H9 (cell line): ENCODE results near the gene USH2A. TPM values are rescaled to one million over a fixed set of nuclear protein-coding genes. Genes with fewer than 3 reads are reported as not detected.

ENCODE experiments used
- DNase-seq: peaks from one replicate; pipeline ENCODE4 v3.0.0-alpha.2; 2017
- H2AFZ ChIP-seq: one replicate; pipeline ENCODE4 v1.6.1; 2013; ENCODE audit warnings: mild to moderate bottlenecking, low read length, control low read depth, moderate library complexity
- H2AK5ac ChIP-seq: 2 replicates; pipeline ENCODE4 v1.6.1; 2013; ENCODE audit warnings: low read length, control low read depth, mixed read lengths; ENCODE audit not compliant: insufficient read length
- H2BK120ac ChIP-seq: one replicate; pipeline ENCODE4 v1.6.1; 2013; ENCODE audit warnings: low read depth, mild to moderate bottlenecking, low read length, control low read depth, inconsistent platforms; ENCODE audit not compliant: poor library complexity, severe bottlenecking
- H2BK12ac ChIP-seq: 2 replicates; pipeline ENCODE4 v1.6.1; 2013; ENCODE audit warnings: low read length, control low read depth, mixed read lengths, low read depth; ENCODE audit not compliant: insufficient read length
- H2BK15ac ChIP-seq: 2 replicates; pipeline ENCODE4 v1.6.1; 2013; ENCODE audit warnings: low read depth, low read length, control low read depth
- H2BK20ac ChIP-seq: one replicate; pipeline ENCODE4 v1.6.1; 2013; ENCODE audit warnings: low read depth, mild to moderate bottlenecking, low read length, control low read depth, inconsistent platforms; ENCODE audit not compliant: poor library complexity, severe bottlenecking
- H2BK5ac ChIP-seq: 2 replicates; pipeline ENCODE4 v1.6.1; 2013; ENCODE audit warnings: low read length, control low read depth, mixed read lengths; ENCODE audit not compliant: insufficient read length
- H3K14ac ChIP-seq: 2 replicates; pipeline ENCODE4 v1.6.1; 2013; ENCODE audit warnings: low read length, control low read depth; ENCODE audit not compliant: insufficient read depth
- H3K18ac ChIP-seq: 2 replicates; pipeline ENCODE4 v1.6.1; 2013; ENCODE audit warnings: low read depth, mild to moderate bottlenecking, mixed read lengths, low read length, control low read depth; ENCODE audit not compliant: insufficient read length
- H3K23ac ChIP-seq: 2 replicates; pipeline ENCODE4 v1.6.1; 2013; ENCODE audit warnings: low read length, control low read depth, mixed read lengths, low read depth; ENCODE audit not compliant: insufficient read length
- H3K23me2 ChIP-seq: 2 replicates; pipeline ENCODE4 v1.6.1; 2013; ENCODE audit warnings: low read depth, mild to moderate bottlenecking, mixed read lengths, low read length, control low read depth; ENCODE audit not compliant: insufficient read length, poor library complexity, severe bottlenecking
- H3K27ac ChIP-seq: 2 replicates; pipeline ENCODE4 v1.5.1; 2013; ENCODE audit warnings: low read length, control low read depth, mixed read lengths, low read depth; ENCODE audit not compliant: insufficient read length
- H3K27me3 ChIP-seq: 2 replicates; pipeline ENCODE4 v1.6.1; 2013; ENCODE audit warnings: low read length, control low read depth, inconsistent platforms; ENCODE audit not compliant: insufficient read depth
- H3K4ac ChIP-seq: 2 replicates; pipeline ENCODE4 v1.6.1; 2013; ENCODE audit warnings: low read depth, mild to moderate bottlenecking, control low read depth, inconsistent platforms, low read length, moderate library complexity
- H3K4me1 ChIP-seq: 2 replicates; pipeline ENCODE4 v1.6.1; 2013; ENCODE audit warnings: low read length, control low read depth, inconsistent platforms; ENCODE audit not compliant: insufficient read depth
- H3K4me2 ChIP-seq: 2 replicates; pipeline ENCODE4 v1.6.1; 2013; ENCODE audit warnings: low read length, control low read depth, mixed read lengths; ENCODE audit not compliant: insufficient read length, insufficient read depth
- H3K56ac ChIP-seq: 2 replicates; pipeline ENCODE4 v1.6.1; 2013; ENCODE audit warnings: low read depth, mild to moderate bottlenecking, mixed read lengths, low read length, control low read depth; ENCODE audit not compliant: insufficient read length
- H3K79me1 ChIP-seq: 2 replicates; pipeline ENCODE4 v1.6.1; 2013; ENCODE audit warnings: low read depth, mild to moderate bottlenecking, moderate library complexity, low read length, control low read depth, inconsistent platforms; ENCODE audit not compliant: insufficient read depth, poor library complexity, severe bottlenecking
- H3K79me2 ChIP-seq: 2 replicates; pipeline ENCODE4 v1.6.1; 2013; ENCODE audit warnings: low read length, control low read depth, inconsistent platforms; ENCODE audit not compliant: insufficient read depth
- H3K9ac ChIP-seq: 2 replicates; pipeline ENCODE4 v1.6.1; 2013; ENCODE audit warnings: low read length, control low read depth, mixed read lengths; ENCODE audit not compliant: insufficient read length; ENCODE audit errors: extremely low read depth
- H3K9me3 ChIP-seq: one replicate; pipeline ENCODE4 v1.6.1; 2013; ENCODE audit warnings: low read depth, low read length, inconsistent platforms; ENCODE audit not compliant: control insufficient read depth
- H3T11ph ChIP-seq: one replicate; pipeline ENCODE4 v1.6.1; 2013; ENCODE audit warnings: mild to moderate bottlenecking, low read length, control low read depth, inconsistent platforms
- H4K20me1 ChIP-seq: one replicate; pipeline ENCODE4 v1.6.1; 2013; ENCODE audit not compliant: control insufficient read depth, insufficient read length, insufficient read depth
- H4K5ac ChIP-seq: 2 replicates; pipeline ENCODE4 v1.6.1; 2013; ENCODE audit warnings: low read depth, mild to moderate bottlenecking, mixed read lengths, low read length, control low read depth; ENCODE audit not compliant: insufficient read length
- H4K8ac ChIP-seq: replicated peaks from 2 replicates; pipeline ENCODE4 v1.6.1; 2013; ENCODE audit warnings: low read length, control low read depth, mixed read lengths, low read depth; ENCODE audit not compliant: insufficient read length
- H4K91ac ChIP-seq: 2 replicates; pipeline ENCODE4 v1.6.1; 2013; ENCODE audit warnings: low read depth, mild to moderate bottlenecking, moderate library complexity, mixed read lengths, low read length, control low read depth; ENCODE audit not compliant: insufficient read length
- H3K27ac Mint-ChIP-seq, 3 experiments: 2 replicates in 2 of 3; 3 replicates in 1 of 3; pipeline ENCODE4 v1.8.0; 2020 to 2021; ENCODE audit warnings: mixed read lengths in 3 of 3, mild to moderate bottlenecking in 1 of 3, moderate library complexity in 1 of 3
- H3K27me3 Mint-ChIP-seq: 2 replicates; pipeline ENCODE4 v1.8.0; 2021; ENCODE audit warnings: low read depth, mild to moderate bottlenecking, moderate library complexity, mixed read lengths
- H3K36me3 Mint-ChIP-seq, 3 experiments: 2 replicates in 2 of 3; 3 replicates in 1 of 3; pipeline ENCODE4 v1.8.0; 2020 to 2021; ENCODE audit warnings: low read depth in 3 of 3, mixed read lengths in 3 of 3; ENCODE audit not compliant: insufficient read depth in 1 of 3
- H3K4me1 Mint-ChIP-seq, 2 experiments: 2 replicates each; pipeline ENCODE4 v1.8.0; 2020; ENCODE audit warnings: mixed read lengths in 2 of 2
- H3K4me3 Mint-ChIP-seq, 2 experiments: 2 replicates in 1 of 2; 3 replicates in 1 of 2; pipeline ENCODE4 v1.8.0; 2020 to 2021; ENCODE audit warnings: mild to moderate bottlenecking in 2 of 2, mixed read lengths in 2 of 2, moderate library complexity in 1 of 2
- H3K9me3 Mint-ChIP-seq, 2 experiments: 2 replicates in 1 of 2; 3 replicates in 1 of 2; pipeline ENCODE4 v1.8.0; 2020; ENCODE audit warnings: mild to moderate bottlenecking in 2 of 2, mixed read lengths in 2 of 2, moderate library complexity in 1 of 2
- WGBS: extraction: QIAGEN DNeasy Blood & Tissue Kit; methylation state at CpG from one replicate; pipeline ENCODE4 v1.1.7; 2013; ENCODE audit warnings: missing lambda C conversion rate, low lambda C conversion rate, mixed read lengths; ENCODE audit not compliant: insufficient read length; ENCODE audit errors: extremely low coverage; 5-methylcytosine and 5-hydroxymethylcytosine counted together
- total RNA-seq: library from RNA; stranded (reverse); gene quantifications from 2 replicates; pipeline ENCODE4 v1.2.1, GENCODE V29; 2021
- TF ChIP-seq, protein P1 (sequence below): fragments of 200-600 bp; sonication (generic); conservative IDR thresholded peaks from 3 replicates; pipeline ENCODE4 v1.8.0; 2021; ENCODE audit warnings: antibody characterized with exemption, mild to moderate bottlenecking

USH2A gene
- total RNA-seq, 1 experiment from 2014 or later: 0.11 TPM

DNA sequence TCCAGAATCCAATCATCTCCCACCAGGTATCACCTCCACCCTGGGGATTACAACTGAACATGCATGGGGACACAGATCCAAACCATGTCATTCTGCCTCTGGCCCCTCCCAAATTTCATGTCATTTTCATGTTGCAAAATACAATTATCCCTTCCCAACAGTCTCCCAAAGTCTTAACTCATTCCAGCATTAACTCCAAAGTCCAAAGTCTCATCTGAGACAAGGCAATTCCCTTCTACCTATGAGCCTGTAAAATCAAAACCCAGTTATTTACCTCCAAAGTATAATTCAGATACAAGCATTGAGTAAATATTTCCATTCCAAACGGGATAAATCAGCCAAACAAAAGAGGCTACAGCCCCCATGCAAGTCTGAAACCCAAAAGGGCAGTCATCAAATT, 73.1 kb downstream of the USH2A start:
- no peak overlapping the region for H3K4me2 ChIP-seq
- H3K23ac ChIP-seq: no peak overlapping the region
- no peaks in the 10 kb centered on the region for H3K27me3 Mint-ChIP-seq
- H3K27me3 ChIP-seq: no peaks in the 10 kb centered on the region
- H3K4me1 Mint-ChIP-seq: peaks cover 2 to 7% of the 10 kb centered on the region in 2 experiments; a peak in 1 of 4 replicates
- H3K23me2 ChIP-seq: no peaks in the 10 kb centered on the region
- no peak overlapping the region for H4K8ac ChIP-seq
- no peak overlapping the region for H2BK5ac ChIP-seq
- H3K9me3 ChIP-seq: no peaks in the 10 kb centered on the region
- no peak overlapping the region for H3K4ac ChIP-seq
- H4K20me1 ChIP-seq: no peaks in the 10 kb centered on the region
- no peak overlapping the region for H4K5ac ChIP-seq
- H2AFZ ChIP-seq: no peak overlapping the region
- no peak overlapping the region for H3K27ac ChIP-seq
- H4K91ac ChIP-seq: no peak overlapping the region
- H3K27ac Mint-ChIP-seq: 0 out of 7 replicates have a peak overlapping the region, but pooled peaks of 1 of the 3 experiments have one; percentile 56
- TF ChIP-seq, protein P1, sequence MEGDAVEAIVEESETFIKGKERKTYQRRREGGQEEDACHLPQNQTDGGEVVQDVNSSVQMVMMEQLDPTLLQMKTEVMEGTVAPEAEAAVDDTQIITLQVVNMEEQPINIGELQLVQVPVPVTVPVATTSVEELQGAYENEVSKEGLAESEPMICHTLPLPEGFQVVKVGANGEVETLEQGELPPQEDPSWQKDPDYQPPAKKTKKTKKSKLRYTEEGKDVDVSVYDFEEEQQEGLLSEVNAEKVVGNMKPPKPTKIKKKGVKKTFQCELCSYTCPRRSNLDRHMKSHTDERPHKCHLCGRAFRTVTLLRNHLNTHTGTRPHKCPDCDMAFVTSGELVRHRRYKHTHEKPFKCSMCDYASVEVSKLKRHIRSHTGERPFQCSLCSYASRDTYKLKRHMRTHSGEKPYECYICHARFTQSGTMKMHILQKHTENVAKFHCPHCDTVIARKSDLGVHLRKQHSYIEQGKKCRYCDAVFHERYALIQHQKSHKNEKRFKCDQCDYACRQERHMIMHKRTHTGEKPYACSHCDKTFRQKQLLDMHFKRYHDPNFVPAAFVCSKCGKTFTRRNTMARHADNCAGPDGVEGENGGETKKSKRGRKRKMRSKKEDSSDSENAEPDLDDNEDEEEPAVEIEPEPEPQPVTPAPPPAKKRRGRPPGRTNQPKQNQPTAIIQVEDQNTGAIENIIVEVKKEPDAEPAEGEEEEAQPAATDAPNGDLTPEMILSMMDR: no peak
- no peaks in the 10 kb centered on the region for H3K4me1 ChIP-seq
- H2BK15ac ChIP-seq: no peak overlapping the region
- H3T11ph ChIP-seq: no peak overlapping the region
- H3K14ac ChIP-seq: no peak overlapping the region
- H3K36me3 Mint-ChIP-seq: no peaks in the 10 kb centered on the region
- H3K79me1 ChIP-seq: no peaks in the 10 kb centered on the region
- H3K18ac ChIP-seq: no peak overlapping the region
- H2BK120ac ChIP-seq: no peak overlapping the region
- no CpG with 5 or more reads among the region's 1 CpG for WGBS
- no peak overlapping the region for H3K56ac ChIP-seq
- no peak overlapping the region for H2AK5ac ChIP-seq
- no peak overlapping the region for H2BK12ac ChIP-seq
- no peak overlapping the region for H3K4me3 Mint-ChIP-seq
- H3K9me3 Mint-ChIP-seq: no peaks in the 10 kb centered on the region; a peak in 1 of 5 replicates
- H3K79me2 ChIP-seq: no peaks in the 10 kb centered on the region
- H2BK20ac ChIP-seq: no peak overlapping the region
- no peak overlapping the region for H3K9ac ChIP-seq
- no peak for DNase-seq
